IPS-20b (cell line): Measurements from ENCODE around the gene RPS21.

Source experiments
- H3K27ac ChIP-seq: one replicate; pipeline ENCODE4 v1.5.1; 2013; ENCODE audit warnings: low read length
- H3K27me3 ChIP-seq: 2 replicates; pipeline ENCODE4 v1.6.1; 2013; ENCODE audit warnings: mild to moderate bottlenecking, low read length, inconsistent platforms; ENCODE audit not compliant: insufficient read depth
- H3K36me3 ChIP-seq: 2 replicates; pipeline ENCODE4 v1.6.1; 2013; ENCODE audit warnings: low read depth, mild to moderate bottlenecking, inconsistent platforms, low read length, moderate library complexity; ENCODE audit not compliant: insufficient read depth
- H3K4me1 ChIP-seq: 2 replicates; pipeline ENCODE4 v1.6.1; 2013; ENCODE audit warnings: mild to moderate bottlenecking, control low read depth, inconsistent platforms, low read length, moderate library complexity; ENCODE audit not compliant: insufficient read depth
- H3K4me3 ChIP-seq: 2 replicates; pipeline ENCODE4 v1.5.1; 2013; ENCODE audit warnings: mild to moderate bottlenecking, low read length, inconsistent platforms
- H3K9ac ChIP-seq: 2 replicates; pipeline ENCODE4 v1.6.1; 2013; ENCODE audit warnings: low read depth, mild to moderate bottlenecking, inconsistent platforms, low read length, moderate library complexity
- H3K9me3 ChIP-seq: 2 replicates; pipeline ENCODE4 v1.6.1; 2013; ENCODE audit warnings: mild to moderate bottlenecking, low read depth, low read length, inconsistent platforms; ENCODE audit not compliant: insufficient read depth

RPS21 gene

GRCh38 chr20:62355516-62355877 lies 31.4 kb upstream of the RPS21 start:
- no peak overlapping the region for H3K4me3 ChIP-seq
- no peaks in the 10 kb centered on the region for H3K9me3 ChIP-seq
- peaks cover 29% of the 10 kb centered on the region for H3K36me3 ChIP-seq
- H3K27ac ChIP-seq, result peak overlapping the region; percentile 46
- H3K9ac ChIP-seq, result peak overlapping the region; percentile 57; the same call in 1 of the 2 replicates
- H3K4me1 ChIP-seq, result peaks cover 18% of the 10 kb centered on the region; the same call in 1 of the 2 replicates
- H3K27me3 ChIP-seq, result no peaks in the 10 kb centered on the region

- peaks cover 24% of the 10 kb centered on the region for H3K36me3 ChIP-seq
- no peaks in the 10 kb centered on the region for H3K9me3 ChIP-seq
- H3K4me1 ChIP-seq, result peaks cover 22% of the 10 kb centered on the region; the same call in 1 of the 2 replicates
- H3K4me3 ChIP-seq, result no peak overlapping the region
- no peaks in the 10 kb centered on the region for H3K27me3 ChIP-seq
- peak overlapping the region; percentile 46 for H3K27ac ChIP-seq
- no peak overlapping the region for H3K9ac ChIP-seq
Observed at GRCh38 chr20:62355878-62356588, 30.9 kb upstream of the RPS21 start.

- Histone ChIP-seq H3K27me3 (no peaks in the 10 kb centered on the region), H3K9me3 (no peaks in the 10 kb centered on the region), H3K27ac (no peak overlapping the region), H3K4me3 (no peak overlapping the region), H3K9ac (no peak overlapping the region), H3K4me1 (peaks cover 29% of the 10 kb centered on the region), H3K36me3 (peaks cover 17% of the 10 kb centered on the region)
Observed at GRCh38 chr20:62356589-62357186, 30.2 kb upstream of the RPS21 start.

GRCh38 chr20:62357187-62357667 lies 29.7 kb upstream of the RPS21 start:
- peak overlapping the region; percentile 56 for H3K27ac ChIP-seq
- peaks cover 33% of the 10 kb centered on the region for H3K4me1 ChIP-seq
- no peak overlapping the region for H3K9ac ChIP-seq

GRCh38 chr20:62357681-62358080 lies 29.2 kb upstream of the RPS21 start:
- Histone ChIP-seq H3K27ac (peak overlapping the region; percentile 56), H3K9me3 (no peaks in the 10 kb centered on the region), H3K4me3 (no peak overlapping the region), H3K9ac (no peak overlapping the region), H3K27me3 (no peaks in the 10 kb centered on the region), H3K4me1 (peaks cover 35% of the 10 kb centered on the region), H3K36me3 (peaks cover 12% of the 10 kb centered on the region; the same call in 1 of the 2 replicates)

More at GRCh38 chr20:62357187-62357667, 29.7 kb upstream of the RPS21 start:
- H3K27me3 ChIP-seq, result no peaks in the 10 kb centered on the region
- H3K4me3 ChIP-seq, result no peak overlapping the region
- H3K36me3 ChIP-seq, result peaks cover 14% of the 10 kb centered on the region; the same call in 1 of the 2 replicates
- no peaks in the 10 kb centered on the region for H3K9me3 ChIP-seq

- no peaks in the 10 kb centered on the region for H3K9me3 ChIP-seq
- H3K4me3 ChIP-seq, result no peak overlapping the region
- H3K27ac ChIP-seq, result peak overlapping the region; percentile 94
- H3K27me3 ChIP-seq, result no peaks in the 10 kb centered on the region
- peak overlapping the region; percentile 15; the same call in 1 of the 2 replicates for H3K9ac ChIP-seq
- peaks cover 39% of the 10 kb centered on the region for H3K4me1 ChIP-seq
- H3K36me3 ChIP-seq, result 0 out of 2 replicates have a peak, but pooled peaks cover 10% of the 10 kb centered on the region
Observed at GRCh38 chr20:62358171-62359042, 28.5 kb upstream of the RPS21 start.

GRCh38 chr20:62359043-62359490 lies 27.8 kb upstream of the RPS21 start:
- H3K9me3 ChIP-seq, result no peaks in the 10 kb centered on the region
- 0 out of 2 replicates have a peak, but pooled peaks cover 10% of the 10 kb centered on the region for H3K36me3 ChIP-seq
- peak overlapping the region; percentile 94 for H3K27ac ChIP-seq
- H3K4me1 ChIP-seq, result peaks cover 45% of the 10 kb centered on the region
- no peaks in the 10 kb centered on the region for H3K27me3 ChIP-seq
- H3K9ac ChIP-seq, result peak overlapping the region; percentile 15; the same call in 1 of the 2 replicates
- H3K4me3 ChIP-seq, result no peak overlapping the region

- Histone ChIP-seq H3K4me1 (peaks cover 47% of the 10 kb centered on the region), H3K27ac (peak overlapping the region; percentile 36), H3K27me3 (no peaks in the 10 kb centered on the region), H3K9me3 (no peaks in the 10 kb centered on the region), H3K36me3 (0 out of 2 replicates have a peak, but pooled peaks cover 10% of the 10 kb centered on the region), H3K4me3 (no peak overlapping the region), H3K9ac (no peak overlapping the region)
Observed at GRCh38 chr20:62359491-62360121, 27.3 kb upstream of the RPS21 start.

- Histone ChIP-seq H3K4me1 (peaks cover 36% of the 10 kb centered on the region), H3K9ac (peak overlapping the region; percentile 75), H3K27me3 (no peaks in the 10 kb centered on the region), H3K9me3 (no peaks in the 10 kb centered on the region), H3K36me3 (0 out of 2 replicates have a peak, but pooled peaks cover 10% of the 10 kb centered on the region), H3K27ac (peak overlapping the region; percentile 95), H3K4me3 (peak overlapping the region; percentile 38; the same call in 1 of the 2 replicates)
Observed at GRCh38 chr20:62360854-62361798, 25.8 kb upstream of the RPS21 start.
